Duodenal mucosa (tissue), 2 donors: ENCODE measurements around the gene STIM2.
"Not testable (repeated sequence)": the region's sequence is repeated elsewhere in the genome, so short reads cannot be mapped to it uniquely, and the experiment has no call there.

Source experiments
- H3K27ac ChIP-seq: one replicate; pipeline ENCODE4 v1.7.0; 2013; ENCODE audit warnings: low read depth, low read length
- H3K27me3 ChIP-seq, 2 donors: one replicate each; pipeline ENCODE4 v1.7.0; 2013; ENCODE audit warnings: low read length in 2 of 2, control low read depth in 1 of 2; ENCODE audit not compliant: insufficient read depth in 2 of 2, control insufficient read depth in 1 of 2
- H3K36me3 ChIP-seq, 2 donors: one replicate each; pipeline ENCODE4 v1.7.0; 2013; ENCODE audit warnings: low read length in 2 of 2, control low read depth in 1 of 2; ENCODE audit not compliant: insufficient read depth in 2 of 2, control insufficient read depth in 1 of 2
- H3K4me1 ChIP-seq, 2 donors: one replicate each; pipeline ENCODE4 v1.7.0; 2013; ENCODE audit warnings: low read length in 2 of 2, control low read depth in 1 of 2; ENCODE audit not compliant: insufficient read depth in 2 of 2, control insufficient read depth in 1 of 2
- H3K4me3 ChIP-seq, 2 donors: one replicate each; pipeline ENCODE4 v1.7.0; 2013; ENCODE audit warnings: low read length in 2 of 2, low read depth in 1 of 2
- H3K9ac ChIP-seq, 2 donors: one replicate each; pipeline ENCODE4 v1.7.0; 2013; ENCODE audit warnings: low read length in 2 of 2, low read depth in 1 of 2
- H3K9me3 ChIP-seq, 2 donors: one replicate each; pipeline ENCODE4 v1.7.0; 2013; ENCODE audit warnings: low read length in 2 of 2, control low read depth in 1 of 2; ENCODE audit not compliant: control insufficient read depth in 1 of 2

The STIM2 gene

GRCh38 chr4:26860157-26860921 lies at the start of gene STIM2:
STIM2 (plus strand) TSS chr4:26860841.
- peak within 1 kb of the TSS; percentile 83 for H3K27ac ChIP-seq
- H3K27me3 ChIP-seq, result no peaks in the 10 kb centered on the region
- H3K4me1 ChIP-seq, result peaks cover 48 to 53% of the 10 kb centered on the region in 2 donors
- H3K4me3 ChIP-seq, result peak within 1 kb of the TSS; percentile 93 to 95
- no peaks in the 10 kb centered on the region for H3K9me3 ChIP-seq
- peak within 1 kb of the TSS; percentile 88 to 89 for H3K9ac ChIP-seq
- no peaks in the 10 kb centered on the region for H3K36me3 ChIP-seq

GRCh38 chr4:26811571-26811970 lies 49.1 kb upstream of the STIM2 start:
- H3K4me1 ChIP-seq, H3K36me3 ChIP-seq, H3K9me3 ChIP-seq, H3K27ac ChIP-seq, H3K9ac ChIP-seq, H3K27me3 ChIP-seq, H3K4me3 ChIP-seq: not testable (repeated sequence)

- Histone ChIP-seq H3K27ac (no peak overlapping the region), H3K9ac (no peak overlapping the region), H3K27me3 (no peaks in the 10 kb centered on the region), H3K9me3 (no peaks in the 10 kb centered on the region), H3K36me3 (no peaks in the 10 kb centered on the region), H3K4me1 (no peaks in the 10 kb centered on the region), H3K4me3 (no peak overlapping the region)
Measured at GRCh38 chr4:26812049-26812714, 48.5 kb upstream of the STIM2 start.

GRCh38 chr4:26813698-26814097 lies 46.9 kb upstream of the STIM2 start:
- no peak overlapping the region for H3K27ac ChIP-seq
- H3K9me3 ChIP-seq, result no peaks in the 10 kb centered on the region
- H3K27me3 ChIP-seq, result no peaks in the 10 kb centered on the region
- H3K9ac ChIP-seq, result no peak overlapping the region
- H3K4me1 ChIP-seq, result no peaks in the 10 kb centered on the region
- no peaks in the 10 kb centered on the region for H3K36me3 ChIP-seq
- no peak overlapping the region for H3K4me3 ChIP-seq

GRCh38 chr4:26815199-26815598 lies 45.4 kb upstream of the STIM2 start:
- H3K9me3 ChIP-seq, result no peaks in the 10 kb centered on the region
- no peak overlapping the region for H3K9ac ChIP-seq
- H3K27ac ChIP-seq, result no peak overlapping the region
- H3K4me3 ChIP-seq, result no peak overlapping the region
- H3K36me3 ChIP-seq, result no peaks in the 10 kb centered on the region
- no peaks in the 10 kb centered on the region for H3K4me1 ChIP-seq
- no peaks in the 10 kb centered on the region for H3K27me3 ChIP-seq

- Histone ChIP-seq H3K9me3 (no peaks in the 10 kb centered on the region), H3K9ac (no peak overlapping the region), H3K4me1 (no peaks in the 10 kb centered on the region), H3K27me3 (no peaks in the 10 kb centered on the region), H3K27ac (no peak overlapping the region), H3K36me3 (no peaks in the 10 kb centered on the region), H3K4me3 (no peak overlapping the region)
Measured at GRCh38 chr4:26815706-26816105, 44.9 kb upstream of the STIM2 start.

GRCh38 chr4:26819026-26819425 lies 41.6 kb upstream of the STIM2 start:
- Histone ChIP-seq H3K9ac (no peak overlapping the region), H3K9me3 (peaks cover 3 to 7% of the 10 kb centered on the region in 2 donors), H3K4me3 (no peak overlapping the region), H3K36me3 (no peaks in the 10 kb centered on the region), H3K27ac (no peak overlapping the region), H3K4me1 (peaks cover 12 to 14% of the 10 kb centered on the region in 2 donors), H3K27me3 (no peaks in the 10 kb centered on the region)

- Histone ChIP-seq H3K9ac (no peak overlapping the region), H3K36me3 (no peaks in the 10 kb centered on the region), H3K27me3 (no peaks in the 10 kb centered on the region), H3K4me1 (peaks cover 12 to 14% of the 10 kb centered on the region in 2 donors), H3K4me3 (no peak overlapping the region), H3K27ac (no peak overlapping the region), H3K9me3 (peaks cover 3 to 7% of the 10 kb centered on the region in 2 donors)
Measured at GRCh38 chr4:26819478-26820095, 41.1 kb upstream of the STIM2 start.

GRCh38 chr4:26820346-26820745 lies 40.3 kb upstream of the STIM2 start:
- H3K4me1 ChIP-seq, result peaks cover 12 to 14% of the 10 kb centered on the region in 2 donors
- no peaks in the 10 kb centered on the region for H3K27me3 ChIP-seq
- H3K36me3 ChIP-seq, result no peaks in the 10 kb centered on the region
- peaks cover 3 to 7% of the 10 kb centered on the region in 2 donors for H3K9me3 ChIP-seq
- H3K9ac ChIP-seq, result no peak overlapping the region
- H3K4me3 ChIP-seq, result no peak overlapping the region
- no peak overlapping the region for H3K27ac ChIP-seq

GRCh38 chr4:26821031-26821430 lies 39.6 kb upstream of the STIM2 start:
- H3K4me1 ChIP-seq, result peaks cover 12 to 21% of the 10 kb centered on the region in 2 donors
- peaks cover 3 to 7% of the 10 kb centered on the region in 2 donors for H3K9me3 ChIP-seq
- no peaks in the 10 kb centered on the region for H3K27me3 ChIP-seq
- no peak overlapping the region for H3K27ac ChIP-seq
- no peak overlapping the region for H3K9ac ChIP-seq
- H3K36me3 ChIP-seq, result no peaks in the 10 kb centered on the region
- H3K4me3 ChIP-seq, result no peak overlapping the region
